ENCODE data around the gene CLDN18. TPM values are rescaled to one million over a fixed set of nuclear protein-coding genes. Genes with fewer than 3 reads are reported as not detected.

Gene CLDN18
- total and polyA plus RNA-seq, 10 of the 15 experiments (the other 5 are each of a cell fraction or from before 2014, with no cell fraction given) = 0.05 to 0.28 (median 0.18) TPM; not detected in 1

GRCh38 chr3:138012526-138012925, 2.6 kb downstream of the CLDN18 start (continued):
- TF ChIP-seq ZNF592 (IDR thresholded peaks at IDR 0.05) = no peak

DNA sequence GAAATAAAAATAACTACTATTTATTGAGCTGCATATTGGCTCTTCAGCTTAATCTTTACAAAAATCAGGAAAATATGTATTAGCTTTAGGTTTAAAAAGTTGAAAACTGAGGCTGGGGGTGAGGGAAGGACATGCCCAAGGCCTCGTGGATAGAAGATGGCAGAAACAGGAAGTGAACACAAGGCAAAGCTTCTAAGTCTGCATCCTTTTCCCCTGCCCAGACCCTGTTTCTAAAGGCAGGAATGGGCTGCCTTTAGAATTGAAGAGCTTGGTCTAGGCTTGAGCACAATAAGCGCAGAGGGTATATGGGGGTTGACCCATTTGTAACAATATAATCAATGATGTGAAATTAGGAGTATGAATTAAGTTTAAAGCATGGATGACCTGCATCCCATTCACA, 6.1 kb downstream of the CLDN18 start:
- ATAC-seq (no peak), DNase-seq (ENCODE audit: low read depth, low spot score) (no peak), FAIRE-seq (no peak)
- WGBS (ENCODE audit: insufficient coverage, insufficient replicate concordance, low lambda C conversion rate, missing lambda C conversion rate) = 50% methylated on average over 2 of the region's 2 CpGs
- Histone ChIP-seq H3K79me2 (ENCODE audit: control insufficient read depth, insufficient read depth, low read length) (no peaks in the 10 kb centered on the region), H2AFZ (ENCODE audit: control insufficient read depth, low read depth, low read length) (no peak overlapping the region; the same call in 1 of the 2 replicates), H3K36me3 (ENCODE audit: control insufficient read depth in 2 of 2, insufficient read depth in 2 of 2, low read length in 1 of 2) (no peaks in the 10 kb centered on the region), H3K4me3 (no peak overlapping the region), H3K4me1 (ENCODE audit: control insufficient read depth, insufficient read depth, low read length) (no peaks in the 10 kb centered on the region), H4K20me1 (ENCODE audit: control insufficient read depth, insufficient read depth) (no peaks in the 10 kb centered on the region), H3K4me2 (ENCODE audit: control insufficient read depth, insufficient read depth) (no peak overlapping the region), H3K27ac (ENCODE audit: control insufficient read depth, insufficient read depth) (no peak overlapping the region), H3K9me3 (replicated peaks; ENCODE audit: control insufficient read depth, insufficient read depth, low read length) (no peaks in the 10 kb centered on the region; the same call in 2 of the 3 replicates), H3K9ac (ENCODE audit: control insufficient read depth, insufficient read depth, low read length) (no peak overlapping the region), H3K27me3 (replicated peaks in 1 of 2; ENCODE audit: control insufficient read depth in 2 of 2, insufficient read depth in 2 of 2, low read length in 1 of 2) (no peaks in the 10 kb centered on the region)
- POLR2A ChIA-PET = interaction anchor here (1.5 kb wide), 1 partner anchor 19 kb away, joined by 7 read pairs; no protein-coding TSS in a partner anchor
- CTCF ChIA-PET = interaction anchor here (1.4 to 1.5 kb wide), 2 partner anchors 12 to 27 kb away, joined by 3 to 5 read pairs; no protein-coding TSS in a partner anchor
- no TSS peak for BruUV-seq (replicated peaks)
- in situ Hi-C loops (cut with MboI) = no loop called here
- SMC1A ChIA-PET (ENCODE audit: uncharacterized antibody, unreplicated experiment) = interaction anchor here (1.0 to 3.4 kb wide), 7 partner anchors 10 to 45 kb away, joined by 3 to 24 read pairs (median 6); no protein-coding TSS in a partner anchor
- TF ChIP-seq SPI1 (IDR thresholded peaks at IDR 0.05; ENCODE audit: borderline replicate concordance, insufficient read depth, low read depth, low read length) = peak; percentile 61; the same call in 1 of the 2 replicates
- TF ChIP-seq DPF2 (IDR thresholded peaks at IDR 0.05) = no peak
- TF ChIP-seq JUNB (IDR thresholded peaks at IDR 0.05) = no peak
- intact Hi-C loops (cut with micrococcal nuclease; ENCODE audit: unreplicated experiment) = no loop called here
- RAD21 ChIA-PET (ENCODE audit: unreplicated experiment) = interaction anchor here (1.0 to 1.5 kb wide), 4 partner anchors 11 to 27 kb away, joined by 3 to 6 read pairs (median 3); no protein-coding TSS in a partner anchor

All from GM12878 (cell line).